ENCODE results near the gene NPHP4. TPM values are rescaled to one million over a fixed set of nuclear protein-coding genes. Genes with fewer than 3 reads are reported as not detected.
"Not testable (repeated sequence)": the region's sequence is repeated elsewhere in the genome, so short reads cannot be mapped to it uniquely, and the experiment has no call there.

Gene NPHP4
- total and polyA plus RNA-seq, 2 donors, result 5.1 to 6.8 TPM

DNA sequence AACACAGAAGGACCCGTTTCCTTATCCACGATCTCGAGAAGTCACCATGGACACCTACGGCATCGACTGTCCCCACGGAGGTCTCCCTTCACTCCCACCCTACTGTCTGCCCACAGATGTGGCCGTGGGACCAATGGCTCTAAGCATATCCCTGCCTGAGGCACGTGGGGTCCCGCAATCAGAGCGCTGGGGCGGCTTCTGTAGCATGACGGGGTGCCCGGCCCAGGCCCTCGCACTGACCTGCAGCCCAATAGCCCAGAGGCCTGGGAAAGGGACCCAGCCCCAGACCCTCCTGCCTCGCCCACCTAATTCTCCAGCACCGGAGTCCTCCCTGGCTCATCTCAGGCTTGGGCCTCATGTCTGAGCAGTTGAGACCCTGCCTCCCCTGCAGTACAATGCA, 132.5 kb downstream of the NPHP4 start:
- Histone ChIP-seq H3K27ac (ENCODE audit: low read depth) (no peak overlapping the region), H3K4me1 (ENCODE audit: insufficient read depth) (no peaks in the 10 kb centered on the region), H3K36me3 (ENCODE audit: insufficient read depth) (no peaks in the 10 kb centered on the region), H3K4me3 (ENCODE audit: low read depth, low read length) (no peak overlapping the region)
- DNase-seq (ENCODE audit: extremely low spot score), result no peak
- WGBS, result 95% methylated on average over 16 of the region's 16 CpGs

DNA sequence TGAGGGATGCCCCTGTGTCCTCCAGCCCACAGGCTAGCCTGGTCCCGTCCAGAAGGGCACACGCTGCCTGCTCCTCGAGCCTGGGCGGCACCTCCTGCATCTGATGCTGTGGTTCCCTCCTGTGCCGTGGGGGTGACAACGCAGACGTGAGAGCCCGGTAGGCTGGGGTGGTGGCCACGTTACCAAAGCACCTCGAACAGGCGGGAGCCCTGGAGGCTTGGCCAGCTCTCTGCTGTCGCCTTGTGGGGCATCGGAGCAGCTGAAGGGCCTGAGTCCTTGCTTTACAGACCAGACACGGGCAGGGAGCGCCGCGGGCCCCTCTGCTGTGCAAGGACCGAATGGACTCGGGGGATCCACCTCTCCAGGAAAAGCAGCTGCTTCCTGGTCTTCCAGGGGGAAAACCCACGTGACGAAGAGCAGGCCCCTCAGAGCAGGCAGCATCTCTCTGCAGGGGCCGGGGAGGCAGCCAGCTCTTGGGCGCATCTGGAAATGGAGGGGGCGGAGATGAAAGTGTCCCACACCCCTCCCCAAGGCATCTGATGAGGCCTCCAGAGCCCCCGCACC, 133.3 kb downstream of the NPHP4 start:
- Histone ChIP-seq H3K4me1 (ENCODE audit: insufficient read depth) (no peaks in the 10 kb centered on the region), H3K36me3 (ENCODE audit: insufficient read depth) (no peaks in the 10 kb centered on the region), H3K4me3 (ENCODE audit: low read depth, low read length) (no peak overlapping the region), H3K27ac (ENCODE audit: low read depth) (no peak overlapping the region)
- DNase-seq (ENCODE audit: extremely low spot score), result no peak
- 83% methylated on average over 25 of the region's 25 CpGs for WGBS

GRCh38 chr1:5858246-5858645, 134.0 kb downstream of the NPHP4 start:
- Histone ChIP-seq H3K27ac (ENCODE audit: low read depth) (no peak overlapping the region), H3K36me3 (ENCODE audit: insufficient read depth) (no peaks in the 10 kb centered on the region), H3K4me1 (ENCODE audit: insufficient read depth) (no peaks in the 10 kb centered on the region), H3K4me3 (ENCODE audit: low read depth, low read length) (no peak overlapping the region)
- no peak for DNase-seq (ENCODE audit: extremely low spot score)
- WGBS, result 92% methylated on average over 19 of the region's 19 CpGs

- no peak overlapping the region for H3K4me3 ChIP-seq (ENCODE audit: low read depth, low read length)
- peak; percentile 13 for DNase-seq (ENCODE audit: extremely low spot score)
- H3K27ac ChIP-seq (ENCODE audit: low read depth), result no peak overlapping the region
- 65% methylated on average over 16 of the region's 16 CpGs for WGBS
- no peaks in the 10 kb centered on the region for H3K36me3 ChIP-seq (ENCODE audit: insufficient read depth)
- no peaks in the 10 kb centered on the region for H3K4me1 ChIP-seq (ENCODE audit: insufficient read depth)
Measured at GRCh38 chr1:5857508-5858090, 134.6 kb downstream of the NPHP4 start.

DNA sequence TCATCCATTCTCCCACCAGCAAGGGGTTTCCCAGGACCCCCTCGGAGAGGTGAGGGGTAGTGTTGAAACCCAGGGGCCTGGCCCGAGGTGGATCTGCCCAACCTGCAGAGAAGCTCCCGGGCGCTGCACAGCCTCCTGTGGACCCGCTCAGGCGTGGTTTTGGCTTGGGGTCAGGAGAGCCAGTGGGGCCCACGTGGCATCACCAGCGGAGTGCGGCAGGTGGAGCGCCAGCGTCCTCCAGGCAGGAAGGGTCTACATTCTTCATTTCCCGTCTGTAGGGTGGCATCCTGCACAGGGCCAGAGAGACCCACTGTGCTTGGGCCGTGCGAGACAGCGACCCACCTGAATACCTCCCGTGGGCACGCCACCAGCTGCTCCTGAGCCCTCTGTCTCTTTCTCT, 135.2 kb downstream of the NPHP4 start:
- no peak overlapping the region for H3K4me3 ChIP-seq (ENCODE audit: low read depth, low read length)
- no peaks in the 10 kb centered on the region for H3K4me1 ChIP-seq (ENCODE audit: insufficient read depth)
- no peak for DNase-seq (ENCODE audit: extremely low spot score)
- H3K36me3 ChIP-seq (ENCODE audit: insufficient read depth), result no peaks in the 10 kb centered on the region
- H3K27ac ChIP-seq (ENCODE audit: low read depth), result no peak overlapping the region
- 90% methylated on average over 17 of the region's 17 CpGs for whole genome bisulfite sequencing

- Histone ChIP-seq H3K36me3 (ENCODE audit: insufficient read depth) (no peaks in the 10 kb centered on the region), H3K4me3 (ENCODE audit: low read depth, low read length) (no peak overlapping the region), H3K27ac (ENCODE audit: low read depth) (no peak overlapping the region), H3K4me1 (ENCODE audit: insufficient read depth) (no peaks in the 10 kb centered on the region)
- no peak for DNase-seq (ENCODE audit: extremely low spot score)
- 77% methylated on average over 16 of the region's 16 CpGs for WGBS
Measured at GRCh38 chr1:5856246-5856815, 135.9 kb downstream of the NPHP4 start.

DNA sequence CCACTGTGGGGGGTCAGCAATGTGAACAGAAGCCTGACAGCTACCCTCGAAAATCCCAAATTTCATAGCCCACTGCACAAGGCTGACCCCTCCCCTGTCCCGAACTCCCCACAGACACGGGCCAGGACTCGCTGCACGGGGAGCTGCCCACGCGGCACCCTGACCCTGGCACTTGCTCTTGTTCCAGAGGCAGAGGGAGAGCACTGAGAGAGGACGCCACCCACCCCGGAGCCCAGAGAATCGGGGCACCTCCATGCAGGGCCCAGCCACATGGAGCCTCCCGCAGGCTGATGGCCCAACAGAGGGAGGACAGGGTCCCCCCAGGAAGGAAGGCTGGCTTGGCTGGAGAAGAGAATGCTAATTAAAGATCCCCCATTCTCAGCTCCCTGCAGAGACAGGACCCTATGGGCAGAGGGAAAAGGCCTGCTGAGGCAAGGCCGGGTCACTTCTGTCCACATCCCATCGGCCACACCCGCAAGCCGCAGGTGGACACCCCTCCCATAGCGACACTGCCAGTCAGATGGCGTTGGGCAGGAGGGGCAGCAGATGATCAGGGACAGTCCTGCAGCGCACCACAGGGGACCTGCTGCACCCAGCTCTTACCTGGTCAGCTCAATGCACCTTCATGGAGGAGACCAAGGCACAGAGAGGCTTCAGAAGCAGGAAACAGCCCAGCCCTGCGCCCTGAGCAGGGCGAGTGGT, 136.9 kb downstream of the NPHP4 start:
- Histone ChIP-seq H3K27ac (ENCODE audit: low read depth) (no peak overlapping the region), H3K36me3 (ENCODE audit: insufficient read depth) (no peaks in the 10 kb centered on the region), H3K4me1 (ENCODE audit: insufficient read depth) (no peaks in the 10 kb centered on the region), H3K4me3 (ENCODE audit: low read depth, low read length) (no peak overlapping the region)
- no peak for DNase-seq (ENCODE audit: extremely low spot score)
- WGBS, result 91% methylated on average over 20 of the region's 20 CpGs

DNA sequence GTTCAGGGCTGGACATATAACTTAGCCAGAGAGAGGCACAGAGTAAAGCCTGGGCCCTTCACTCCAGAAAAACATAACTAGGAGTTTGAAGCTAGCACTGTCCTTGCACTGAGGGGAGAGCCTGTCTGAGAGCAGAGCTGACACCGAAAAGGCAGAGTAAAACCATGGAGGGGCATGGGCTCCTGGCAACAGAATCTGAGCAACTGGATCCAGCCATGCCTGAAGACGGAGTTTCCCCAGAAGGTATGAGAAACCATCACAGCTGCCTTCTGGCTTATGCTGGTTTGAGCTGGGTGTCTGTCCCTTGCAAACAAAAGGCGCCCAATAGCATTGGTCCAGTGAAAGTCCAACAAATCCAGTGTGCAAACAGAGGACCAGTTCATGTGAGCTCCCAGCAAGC, 137.5 kb downstream of the NPHP4 start:
- no peaks in the 10 kb centered on the region for H3K4me1 ChIP-seq (ENCODE audit: insufficient read depth)
- H3K36me3 ChIP-seq (ENCODE audit: insufficient read depth), result no peaks in the 10 kb centered on the region
- no peak overlapping the region for H3K27ac ChIP-seq (ENCODE audit: low read depth)
- no peak overlapping the region for H3K4me3 ChIP-seq (ENCODE audit: low read depth, low read length)
- WGBS, result 95% methylated on average over 3 of the region's 3 CpGs
- DNase-seq (ENCODE audit: extremely low spot score), result no peak

GRCh38 chr1:5853858-5854257, 138.4 kb downstream of the NPHP4 start:
- H3K36me3 ChIP-seq (ENCODE audit: insufficient read depth); H3K4me1 ChIP-seq (ENCODE audit: insufficient read depth); H3K4me3 ChIP-seq (ENCODE audit: low read depth, low read length); DNase-seq (ENCODE audit: extremely low spot score); H3K27ac ChIP-seq (ENCODE audit: low read depth): not testable (repeated sequence)
- 68% methylated on average over 5 of the region's 5 CpGs for WGBS

GRCh38 chr1:5850503-5850902, 141.7 kb downstream of the NPHP4 start:
- WGBS, result 51% methylated on average over 8 of the region's 8 CpGs
- Histone ChIP-seq H3K27ac (ENCODE audit: low read depth) (no peak overlapping the region), H3K4me3 (ENCODE audit: low read depth, low read length) (no peak overlapping the region), H3K36me3 (ENCODE audit: insufficient read depth) (no peaks in the 10 kb centered on the region), H3K4me1 (ENCODE audit: insufficient read depth) (no peaks in the 10 kb centered on the region)
- no peak for DNase-seq (ENCODE audit: extremely low spot score)

DNA sequence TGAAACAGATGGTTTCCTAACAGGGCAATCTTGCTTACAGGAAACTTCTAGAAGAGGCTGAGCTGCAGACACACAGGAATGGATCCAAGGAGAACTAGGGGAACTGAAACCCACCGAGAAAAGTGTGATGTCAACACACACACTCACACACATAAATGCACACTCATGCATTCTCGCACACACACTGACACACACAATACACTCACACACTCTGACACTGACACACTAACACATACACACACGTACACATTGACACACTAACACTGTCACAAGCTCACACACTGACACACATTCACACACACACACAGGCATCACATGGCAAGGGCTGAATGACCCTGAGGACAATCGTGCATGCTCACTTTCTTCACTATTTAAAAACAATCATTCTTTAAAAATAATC, 142.7 kb downstream of the NPHP4 start:
- Histone ChIP-seq H3K4me1 (ENCODE audit: insufficient read depth) (no peaks in the 10 kb centered on the region), H3K4me3 (ENCODE audit: low read depth, low read length) (no peak overlapping the region), H3K27ac (ENCODE audit: low read depth) (no peak overlapping the region), H3K36me3 (ENCODE audit: insufficient read depth) (no peaks in the 10 kb centered on the region)
- 70% methylated on average over 4 of the region's 4 CpGs for WGBS
- no peak for DNase-seq (ENCODE audit: extremely low spot score)

DNA sequence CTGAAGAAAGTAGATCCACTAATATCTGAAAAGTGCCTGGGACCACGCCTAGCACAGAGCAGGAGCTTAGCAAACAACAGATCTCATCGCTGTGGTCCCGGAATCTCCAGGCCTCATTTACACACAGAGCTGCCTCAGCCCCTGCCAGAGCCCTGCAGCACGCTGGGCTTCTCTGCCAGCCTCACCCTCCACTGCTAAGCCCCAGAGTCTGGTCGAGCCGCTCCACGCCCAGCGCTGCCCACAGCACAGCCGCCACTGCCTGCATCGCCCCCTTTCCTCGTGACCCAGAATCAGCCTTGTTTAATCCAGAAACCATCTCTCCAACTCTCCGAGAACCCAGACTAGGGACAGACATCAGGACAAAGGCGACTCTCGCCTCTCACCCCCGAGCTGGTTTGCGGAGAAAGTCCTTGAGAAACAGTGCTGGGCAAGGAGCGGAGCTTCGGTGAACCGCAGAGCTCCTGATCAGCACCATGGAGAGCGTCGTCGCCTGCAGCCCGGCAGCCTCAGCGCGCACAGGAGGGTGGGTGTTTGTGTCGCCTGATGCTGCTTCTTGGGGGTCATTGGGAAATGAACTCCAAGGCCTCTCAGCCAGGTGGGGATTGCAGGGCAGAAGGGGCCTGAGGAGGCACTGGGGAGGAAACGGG, 145.1 kb downstream of the NPHP4 start:
- no peak for DNase-seq (ENCODE audit: extremely low spot score)
- H3K4me1 ChIP-seq (ENCODE audit: insufficient read depth), result no peaks in the 10 kb centered on the region
- no peaks in the 10 kb centered on the region for H3K36me3 ChIP-seq (ENCODE audit: insufficient read depth)
- H3K4me3 ChIP-seq (ENCODE audit: low read depth, low read length), result no peak overlapping the region
- no peak overlapping the region for H3K27ac ChIP-seq (ENCODE audit: low read depth)
- WGBS, result 26% methylated on average over 27 of the region's 27 CpGs

DNA sequence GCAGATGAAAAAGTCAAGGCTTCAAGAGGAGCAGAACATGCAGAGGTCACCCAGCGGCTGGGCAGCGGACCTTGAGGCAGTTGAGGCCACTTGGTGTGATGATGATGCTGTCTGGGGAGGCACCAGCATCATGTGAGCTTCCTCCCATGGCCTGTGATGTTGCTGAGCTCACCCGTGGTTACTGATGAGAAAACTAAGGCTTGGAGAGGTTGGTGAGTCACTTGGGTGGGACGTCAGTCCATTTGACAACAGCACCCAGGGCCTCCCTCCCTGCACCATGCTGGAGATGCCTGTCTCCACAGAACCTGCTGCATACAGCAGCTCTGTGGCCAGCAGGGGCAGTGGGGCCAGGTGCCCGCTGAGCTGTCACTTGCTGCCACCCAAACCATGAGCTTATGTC, 146.8 kb downstream of the NPHP4 start:
- Histone ChIP-seq H3K36me3 (ENCODE audit: insufficient read depth) (no peaks in the 10 kb centered on the region), H3K27ac (ENCODE audit: low read depth) (no peak overlapping the region), H3K4me1 (ENCODE audit: insufficient read depth) (no peaks in the 10 kb centered on the region), H3K4me3 (ENCODE audit: low read depth, low read length) (no peak overlapping the region)
- WGBS, result 74% methylated on average over 5 of the region's 5 CpGs
- DNase-seq (ENCODE audit: extremely low spot score), result no peak

- no peaks in the 10 kb centered on the region for H3K4me1 ChIP-seq (ENCODE audit: insufficient read depth)
- no peak overlapping the region for H3K27ac ChIP-seq (ENCODE audit: low read depth)
- DNase-seq (ENCODE audit: extremely low spot score), result no peak
- WGBS, result 78% methylated on average over 14 of the region's 14 CpGs
- H3K4me3 ChIP-seq (ENCODE audit: low read depth, low read length), result no peak overlapping the region
- H3K36me3 ChIP-seq (ENCODE audit: insufficient read depth), result no peaks in the 10 kb centered on the region
Measured at GRCh38 chr1:5844442-5844841, 147.8 kb downstream of the NPHP4 start.

Data from urinary bladder (tissue), 4 donors.